Measurements from ENCODE around the gene MECR.

GRCh38 chr1:29183287-29183686 lies 47.4 kb downstream of the MECR start:
- TF ChIP-seq, protein P1, sequence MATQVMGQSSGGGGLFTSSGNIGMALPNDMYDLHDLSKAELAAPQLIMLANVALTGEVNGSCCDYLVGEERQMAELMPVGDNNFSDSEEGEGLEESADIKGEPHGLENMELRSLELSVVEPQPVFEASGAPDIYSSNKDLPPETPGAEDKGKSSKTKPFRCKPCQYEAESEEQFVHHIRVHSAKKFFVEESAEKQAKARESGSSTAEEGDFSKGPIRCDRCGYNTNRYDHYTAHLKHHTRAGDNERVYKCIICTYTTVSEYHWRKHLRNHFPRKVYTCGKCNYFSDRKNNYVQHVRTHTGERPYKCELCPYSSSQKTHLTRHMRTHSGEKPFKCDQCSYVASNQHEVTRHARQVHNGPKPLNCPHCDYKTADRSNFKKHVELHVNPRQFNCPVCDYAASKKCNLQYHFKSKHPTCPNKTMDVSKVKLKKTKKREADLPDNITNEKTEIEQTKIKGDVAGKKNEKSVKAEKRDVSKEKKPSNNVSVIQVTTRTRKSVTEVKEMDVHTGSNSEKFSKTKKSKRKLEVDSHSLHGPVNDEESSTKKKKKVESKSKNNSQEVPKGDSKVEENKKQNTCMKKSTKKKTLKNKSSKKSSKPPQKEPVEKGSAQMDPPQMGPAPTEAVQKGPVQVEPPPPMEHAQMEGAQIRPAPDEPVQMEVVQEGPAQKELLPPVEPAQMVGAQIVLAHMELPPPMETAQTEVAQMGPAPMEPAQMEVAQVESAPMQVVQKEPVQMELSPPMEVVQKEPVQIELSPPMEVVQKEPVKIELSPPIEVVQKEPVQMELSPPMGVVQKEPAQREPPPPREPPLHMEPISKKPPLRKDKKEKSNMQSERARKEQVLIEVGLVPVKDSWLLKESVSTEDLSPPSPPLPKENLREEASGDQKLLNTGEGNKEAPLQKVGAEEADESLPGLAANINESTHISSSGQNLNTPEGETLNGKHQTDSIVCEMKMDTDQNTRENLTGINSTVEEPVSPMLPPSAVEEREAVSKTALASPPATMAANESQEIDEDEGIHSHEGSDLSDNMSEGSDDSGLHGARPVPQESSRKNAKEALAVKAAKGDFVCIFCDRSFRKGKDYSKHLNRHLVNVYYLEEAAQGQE (IDR thresholded peaks at IDR 0.05; ENCODE audit: insufficient read depth in 1 of 2, low read depth in 2 of 2, low read length in 2 of 2): no peak
- TF ChIP-seq POLR2AphosphoS5 (IDR thresholded peaks at IDR 0.05; ENCODE audit: low read depth, low read length) (no peak), TAF1 (IDR thresholded peaks at IDR 0.05; ENCODE audit: borderline replicate concordance, insufficient read depth, low read length) (no peak)

All from PFSK-1 (cell line).